NCI-H510A treated with DMSO at 0.1 percent for 48 hours (cell line): ENCODE results near the gene FAM13A.
A peak's percentile ranks its signal among the peaks of the same experiment; 100 is the strongest.

Source experiments
- DNase-seq: peaks from one replicate; lab custom pipeline; 2025; lab: John Stamatoyannopoulos, UW

FAM13A gene

GRCh38 chr4:88720451-88721428, 336.2 kb downstream of the FAM13A start:
- DNase-seq, result no peak

- DNase-seq, result no peak
These were observed 337.6 kb downstream of the FAM13A start for GRCh38 chr4:88719381-88719780.

DNA sequence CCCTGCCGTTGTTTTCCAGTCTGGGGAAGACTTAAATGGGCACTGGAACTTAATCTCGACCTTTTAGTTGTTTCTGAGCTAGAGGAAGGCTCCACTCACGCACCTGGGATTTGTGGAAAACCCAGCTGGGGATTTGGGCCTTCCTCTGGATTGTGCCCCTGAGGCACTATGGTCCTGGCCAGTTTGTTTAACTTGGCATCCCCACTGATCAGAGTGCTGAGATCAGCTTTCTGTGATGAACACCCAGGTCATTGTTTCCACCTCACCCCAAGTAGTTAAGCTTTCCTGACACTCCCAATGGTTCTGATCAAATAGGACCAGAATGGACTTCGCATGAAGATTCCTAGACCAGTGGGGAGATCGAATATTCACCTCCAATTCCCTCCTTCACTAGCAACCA, 338.9 kb downstream of the FAM13A start:
- no peak for DNase-seq

DNA sequence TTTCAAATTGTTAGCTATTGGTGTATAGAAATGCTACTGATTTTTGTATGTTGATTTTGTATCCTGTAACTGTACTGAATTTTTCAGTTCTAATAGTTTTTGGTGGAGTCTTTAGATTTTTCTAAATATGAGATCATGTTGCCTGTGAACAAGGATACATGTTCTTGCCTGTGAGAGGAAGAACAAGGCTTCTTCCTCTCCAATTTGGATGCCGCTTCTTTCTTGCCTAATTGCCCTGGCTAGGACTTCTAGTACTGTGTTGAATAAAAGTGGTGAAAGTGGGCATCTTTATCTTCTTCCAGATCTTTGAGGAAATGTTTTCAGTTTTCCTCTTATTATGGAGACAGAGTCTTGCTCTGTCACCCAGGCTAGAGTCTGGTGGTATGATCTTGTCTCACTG, 343.2 kb downstream of the FAM13A start:
- DNase-seq, result no peak

- no peak for DNase-seq
These were observed 347.0 kb downstream of the FAM13A start for GRCh38 chr4:88709989-88710388.

GRCh38 chr4:88706574-88706973, 350.4 kb downstream of the FAM13A start:
- peak; percentile 82 for DNase-seq

DNA sequence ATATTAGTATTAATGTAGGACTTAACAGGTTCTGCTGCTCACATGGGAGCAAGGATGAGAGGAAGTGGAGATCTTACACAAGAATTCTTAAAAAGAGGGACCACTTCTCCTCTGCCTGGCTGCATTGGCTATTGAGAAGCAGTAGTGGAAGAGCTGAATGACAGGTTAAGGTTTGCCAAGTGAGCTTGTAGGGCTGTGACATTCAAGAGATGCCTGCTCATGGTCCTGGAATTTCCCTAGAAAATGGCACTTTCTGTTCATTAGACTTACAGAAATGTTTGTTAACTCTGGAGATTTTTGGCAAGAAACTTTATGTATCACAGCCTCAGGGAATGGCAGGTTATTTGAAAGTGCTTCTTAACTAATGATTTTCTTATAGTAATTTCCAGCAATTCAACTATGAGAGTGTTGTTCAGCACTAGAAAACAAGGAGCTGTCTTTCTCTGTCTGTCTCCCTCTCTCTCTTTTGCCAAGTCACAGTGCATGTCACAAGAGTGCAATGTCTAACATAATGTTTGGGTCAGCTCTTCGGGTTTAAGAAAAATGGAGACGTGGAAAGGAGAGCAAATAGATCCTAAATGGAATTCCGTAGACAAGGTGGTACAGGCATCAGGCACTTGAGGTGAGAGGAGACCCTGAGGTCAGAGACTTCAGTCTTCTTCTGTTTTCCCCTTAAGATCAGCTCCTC, 351.0 kb downstream of the FAM13A start:
- no peak for DNase-seq

- DNase-seq, result no peak
These were observed 351.8 kb downstream of the FAM13A start for GRCh38 chr4:88705223-88705622.

DNA sequence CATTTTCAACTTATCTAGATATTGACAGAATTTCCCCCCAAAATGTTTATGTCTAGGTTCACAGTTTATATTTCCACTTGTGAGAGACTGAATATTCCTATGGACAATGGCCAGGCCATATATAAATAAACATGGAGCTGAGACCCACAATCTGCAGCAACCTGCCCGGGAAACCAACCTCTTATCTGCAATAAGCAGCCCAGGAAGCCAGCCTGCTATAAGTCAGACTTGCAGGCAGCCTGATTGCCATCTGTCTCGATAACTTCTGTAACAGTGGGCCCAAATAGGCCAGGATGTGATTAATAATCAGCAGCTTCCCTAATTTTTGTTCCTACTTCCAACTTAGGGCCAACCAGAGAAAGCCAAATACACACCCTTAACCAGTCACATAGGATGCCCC, 354.2 kb downstream of the FAM13A start:
- DNase-seq, result no peak

DNA sequence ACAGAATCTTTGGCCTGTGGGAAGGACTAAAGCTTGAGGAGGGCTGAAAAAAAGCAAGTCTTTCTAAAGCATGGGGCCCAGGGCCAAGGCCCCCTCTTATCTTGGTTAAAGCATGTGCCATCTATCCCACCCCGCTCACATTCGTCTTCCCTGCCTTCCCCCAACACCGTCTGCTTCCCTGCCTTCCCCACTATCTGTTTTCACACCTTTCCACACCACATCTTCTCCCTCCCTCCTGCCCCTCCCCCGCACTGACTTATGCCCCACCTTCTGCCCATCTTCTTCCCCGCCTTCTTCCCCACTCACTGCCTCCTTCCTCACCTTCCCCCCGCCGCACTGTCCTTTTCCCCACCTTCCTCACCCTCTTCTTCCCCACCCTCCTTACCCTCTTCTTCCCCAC, 358.5 kb downstream of the FAM13A start:
- DNase-seq, result no peak

GRCh38 chr4:88697588-88698329, 359.2 kb downstream of the FAM13A start, which contains the start of gene NAP1L5:
TSS of gene NAP1L5 (minus strand) at chr4:88697829. CDS start at chr4:88697754, 75 bp downstream.
- no peak for DNase-seq

- no peak for DNase-seq
These were observed 359.8 kb downstream of the FAM13A start for GRCh38 chr4:88697141-88697540.

DNA sequence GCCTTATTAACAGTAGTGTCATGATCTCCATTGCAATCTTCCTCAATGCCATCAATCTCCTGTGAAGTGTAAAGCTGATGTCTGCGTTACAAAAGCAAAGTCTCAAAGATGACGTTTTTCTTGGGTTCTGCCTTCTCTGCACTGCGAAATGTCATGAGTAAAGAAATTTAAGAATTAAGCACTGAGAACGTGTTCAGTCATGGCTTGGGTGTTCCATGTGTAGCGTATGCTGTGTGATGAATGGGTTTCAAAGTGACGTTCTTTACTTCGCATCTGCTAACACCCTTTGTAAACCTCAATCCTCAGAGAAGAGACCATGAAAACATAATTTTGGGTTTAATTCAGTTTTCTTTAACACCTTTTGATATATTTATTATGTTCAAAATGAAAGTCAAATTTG, 360.4 kb downstream of the FAM13A start:
- DNase-seq, result no peak

GRCh38 chr4:88693792-88694191, 363.2 kb downstream of the FAM13A start:
- DNase-seq, result no peak

DNA sequence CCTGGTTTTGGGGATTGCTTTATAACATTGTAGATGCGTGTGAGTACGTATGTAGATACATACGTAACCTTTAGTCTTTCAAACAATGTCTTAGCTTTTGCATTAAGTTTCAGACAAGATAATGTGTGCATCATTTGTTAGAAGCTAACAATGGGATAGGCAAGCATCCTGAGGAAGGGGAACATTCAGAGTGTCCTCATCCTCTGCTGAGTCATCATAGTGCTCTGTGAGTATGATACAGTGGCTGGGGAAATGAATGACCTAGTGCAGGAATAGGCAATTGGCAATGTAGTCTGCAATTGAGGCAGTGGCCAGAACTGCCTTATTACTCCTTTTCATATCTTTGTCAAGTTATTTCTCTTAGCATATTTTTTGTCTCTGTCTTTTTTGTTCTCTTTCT, 366.6 kb downstream of the FAM13A start:
- no peak for DNase-seq

GRCh38 chr4:88681209-88681608, 375.8 kb downstream of the FAM13A start:
- no peak for DNase-seq
